H1 (cell line): ENCODE results near the gene SNX13. TPM values are rescaled to one million over a fixed set of nuclear protein-coding genes. Genes with fewer than 3 reads are reported as not detected.

Experiments used
- CTCF ChIA-PET: fragments of 300-600 bp; sonication (Branson Sonifier 250); formaldehyde crosslinking; loops from one replicate; lab custom pipeline; 2021; ENCODE audit not compliant: partially characterized antibody; lab: Charles Lee
- POLR2A ChIA-PET: fragments of 300-600 bp; sonication (Branson Sonifier 250); formaldehyde crosslinking; loops from one replicate; lab custom pipeline; 2021; ENCODE audit warnings: inconsistent platforms; ENCODE audit not compliant: partially characterized antibody; lab: Charles Lee
- DNase-seq, 2 experiments: peaks; one replicate each; pipeline versions ENCODE4 v3.0.0 to v3.0.0-alpha.2; 2010 to 2022; ENCODE audit warnings: low spot score in 2 of 2, low read depth in 1 of 2, mixed read lengths in 1 of 2
- FAIRE-seq: peaks from 2 replicates; lab custom pipeline; 2011; peaks lifted over from hg19 to GRCh38; lab: Jason Lieb, UNC
- H2AFZ ChIP-seq: 2 replicates; pipeline ENCODE4 v1.8.1; 2012; ENCODE audit warnings: low read length, inconsistent platforms
- H2AK5ac ChIP-seq: 2 replicates; pipeline ENCODE4 v1.6.1; 2013; ENCODE audit warnings: low read depth, low read length
- H2BK120ac ChIP-seq: replicated peaks from 2 replicates; pipeline ENCODE3; 2013; ENCODE audit warnings: low read depth, low read length, inconsistent platforms
- H2BK12ac ChIP-seq: 2 replicates; pipeline ENCODE4 v1.6.1; 2013; ENCODE audit warnings: low read depth, low read length
- H2BK15ac ChIP-seq: 2 replicates; pipeline ENCODE4 v1.6.1; 2013; ENCODE audit warnings: low read length
- H2BK20ac ChIP-seq: 2 replicates; pipeline ENCODE4 v1.6.1; 2013; ENCODE audit warnings: low read length
- H2BK5ac ChIP-seq: 2 replicates; pipeline ENCODE4 v1.6.1; 2013; ENCODE audit warnings: low read depth, low read length
- H3K14ac ChIP-seq: 2 replicates; pipeline ENCODE4 v1.6.1; 2013; ENCODE audit warnings: inconsistent platforms; ENCODE audit not compliant: insufficient read length
- H3K18ac ChIP-seq: 2 replicates; pipeline ENCODE4 v1.6.1; 2013; ENCODE audit warnings: low read length; ENCODE audit errors: extremely low read depth
- H3K23ac ChIP-seq: 2 replicates; pipeline ENCODE4 v1.6.1; 2013; ENCODE audit warnings: inconsistent platforms; ENCODE audit not compliant: insufficient read length
- H3K23me2 ChIP-seq: 2 replicates; pipeline ENCODE4 v1.6.1; 2013; ENCODE audit warnings: low read depth, low read length
- H3K27ac ChIP-seq: 2 replicates; pipeline ENCODE4 v1.6.1; 2011; ENCODE audit warnings: low read depth, low read length, inconsistent platforms
- H3K27me3 ChIP-seq, 4 experiments: replicated peaks in 1 of 4; 1 replicate in 1 of 4; 2 replicates in 3 of 4; pipeline versions ENCODE4 v1.6.1 to v1.8.1; 2011 to 2013; ENCODE audit warnings: low read length in 3 of 4, mild to moderate bottlenecking in 3 of 4, inconsistent platforms in 2 of 4, mixed read lengths in 2 of 4, moderate library complexity in 1 of 4; ENCODE audit not compliant: control insufficient read depth in 3 of 4, insufficient read depth in 3 of 4; ENCODE audit errors: extremely low read depth in 1 of 4
- H3K36me3 ChIP-seq, 4 experiments: 2 replicates each; pipeline versions ENCODE4 v1.6.1 to v1.8.1; 2011 to 2013; ENCODE audit warnings: mild to moderate bottlenecking in 4 of 4, low read length in 3 of 4, moderate library complexity in 2 of 4, control low read depth in 1 of 4, inconsistent platforms in 1 of 4; ENCODE audit not compliant: insufficient read depth in 4 of 4, control insufficient read depth in 2 of 4
- H3K4ac ChIP-seq: replicated peaks from 2 replicates; pipeline ENCODE3; 2013; ENCODE audit warnings: low read length, low read depth, mixed read lengths, inconsistent platforms; ENCODE audit not compliant: insufficient read length
- H3K4me1 ChIP-seq, 4 experiments: replicated peaks in 1 of 4; 1 replicate in 1 of 4; 2 replicates in 3 of 4; pipeline versions ENCODE4 v1.6.1 to v1.8.1; 2011 to 2013; ENCODE audit warnings: low read length in 3 of 4, inconsistent platforms in 2 of 4, mixed read lengths in 1 of 4; ENCODE audit not compliant: insufficient read depth in 4 of 4, control insufficient read depth in 3 of 4
- H3K4me2 ChIP-seq, 2 experiments: 2 replicates each; pipeline versions ENCODE4 v1.6.1 to v1.8.1; 2011 to 2013; ENCODE audit warnings: low read depth in 2 of 2, low read length in 2 of 2, control low read depth in 1 of 2, inconsistent platforms in 1 of 2, mild to moderate bottlenecking in 1 of 2; ENCODE audit not compliant: insufficient read depth in 1 of 2
- H3K4me3 ChIP-seq, 4 experiments: fragments of 200-600, 300-600 bp in 1 of 4; sonication (generic), shearing (Covaris generic), sonication (Bioruptor Twin) in 1 of 4; 2 replicates each; pipeline versions ENCODE4 v1.5.1 to v1.8.1; 2011 to 2016; ENCODE audit warnings: low read length in 4 of 4, low read depth in 3 of 4, control low read depth in 2 of 4, inconsistent platforms in 2 of 4, mild to moderate bottlenecking in 2 of 4, mixed read lengths in 1 of 4, moderate library complexity in 1 of 4; ENCODE audit not compliant: insufficient read depth in 2 of 4; ENCODE audit errors: extremely low read depth in 1 of 4
- H3K56ac ChIP-seq: replicated peaks from 2 replicates; pipeline ENCODE3; 2013; ENCODE audit warnings: low read depth, mild to moderate bottlenecking, mixed read lengths, low read length, inconsistent platforms; ENCODE audit not compliant: insufficient read length
- H3K79me1 ChIP-seq: 2 replicates; pipeline ENCODE4 v1.6.1; 2013; ENCODE audit warnings: low read depth, low read length, control low read depth
- H3K79me2 ChIP-seq, 2 experiments: 2 replicates each; pipeline versions ENCODE4 v1.6.1 to v1.8.1; 2012 to 2013; ENCODE audit warnings: low read length in 2 of 2, mild to moderate bottlenecking in 2 of 2, inconsistent platforms in 1 of 2; ENCODE audit not compliant: insufficient read depth in 2 of 2, control insufficient read depth in 1 of 2
- H3K9ac ChIP-seq, 4 experiments: replicated peaks in 1 of 4; 1 replicate in 1 of 4; 2 replicates in 3 of 4; pipeline versions ENCODE4 v1.6.1 to v1.8.1; 2011 to 2013; ENCODE audit warnings: low read depth in 3 of 4, low read length in 3 of 4, control low read depth in 2 of 4, mild to moderate bottlenecking in 2 of 4, moderate library complexity in 2 of 4, inconsistent platforms in 1 of 4; ENCODE audit errors: extremely low read depth in 1 of 4
- H3K9me3 ChIP-seq, 2 experiments: 2 replicates each; pipeline versions ENCODE4 v1.6.1 to v1.8.1; 2012 to 2013; ENCODE audit warnings: mild to moderate bottlenecking in 2 of 2, moderate library complexity in 2 of 2, control low read depth in 1 of 2, inconsistent platforms in 1 of 2, low read depth in 1 of 2, low read length in 1 of 2, mixed read lengths in 1 of 2; ENCODE audit not compliant: insufficient read depth in 2 of 2
- H4K20me1 ChIP-seq, 2 experiments: replicated peaks in 1 of 2; 2 replicates each; pipeline versions ENCODE3 to v1.8.1; 2011 to 2013; ENCODE audit warnings: inconsistent platforms in 2 of 2, low read length in 2 of 2, mild to moderate bottlenecking in 1 of 2; ENCODE audit not compliant: insufficient read depth in 2 of 2, control insufficient read depth in 1 of 2
- H4K5ac ChIP-seq: 2 replicates; pipeline ENCODE4 v1.6.1; 2013; ENCODE audit warnings: low read length, low read depth, mixed read lengths, inconsistent platforms; ENCODE audit not compliant: insufficient read length
- H4K8ac ChIP-seq: 2 replicates; pipeline ENCODE4 v1.8.0; 2013; ENCODE audit warnings: mild to moderate bottlenecking, moderate library complexity, low read length, inconsistent platforms; ENCODE audit not compliant: insufficient read depth; ENCODE audit errors: extremely low read depth
- H4K91ac ChIP-seq: replicated peaks from 2 replicates; pipeline ENCODE3; 2013; ENCODE audit warnings: low read length, mixed read lengths, inconsistent platforms; ENCODE audit not compliant: insufficient read length
- CREB1 ChIP-seq: IDR thresholded peaks from 2 replicates; pipeline ENCODE4 v1.6.1; 2012; ENCODE audit warnings: inconsistent platforms
- MAX ChIP-seq: IDR thresholded peaks from 2 replicates; pipeline ENCODE4 v1.6.1; 2012; ENCODE audit warnings: inconsistent platforms
- POLR2A ChIP-seq, 2 experiments: IDR thresholded peaks; 1 replicate in 1 of 2; 2 replicates in 1 of 2; pipeline ENCODE4 v1.6.1; 2011; ENCODE audit warnings: low read depth in 2 of 2, low read length in 2 of 2, mild to moderate bottlenecking in 2 of 2; ENCODE audit errors: control extremely low read depth in 1 of 2
- SP2 ChIP-seq: IDR thresholded peaks from 2 replicates; pipeline ENCODE4 v1.6.1; 2012; ENCODE audit warnings: mild to moderate bottlenecking, low read length, inconsistent platforms
- WGBS, 2 experiments: shearing (Covaris generic) in 1 of 2; methylation state at CpG; one replicate each; pipeline versions ENCODE4 v1.1.6 to v1.1.7; 2013 to 2015; ENCODE audit warnings: low lambda C conversion rate in 2 of 2, mixed read lengths in 2 of 2, inconsistent platforms in 1 of 2, low coverage in 1 of 2, missing lambda C conversion rate in 1 of 2; ENCODE audit not compliant: insufficient replicate concordance in 2 of 2, insufficient coverage in 1 of 2, insufficient read length in 1 of 2; ENCODE audit errors: extremely low coverage in 1 of 2, missing lambda C conversion rate in 1 of 2; 5-methylcytosine and 5-hydroxymethylcytosine counted together
- polyA plus RNA-seq, 7 experiments: library from polyadenylated mRNA; depleted of rRNA in 3 of 7; stranded (reverse) in 5 of 7; unstranded in 2 of 7; fragments of >200 nt in 5 of 7; fragments of 200-250 nt in 2 of 7; gene quantifications; 1 replicate in 5 of 7; 2 replicates in 1 of 7; 4 replicates in 1 of 7; pipeline versions ENCODE4 v1.2.1 to v1.2.3, GENCODE V29; 2011 to 2013; ENCODE audit warnings: missing spikeins in 2 of 7, mixed read lengths in 2 of 7
- total RNA-seq: library from RNA; stranded (reverse); fragmentation: NEBNext Ultra II Directional; extraction: Animal tissue kit (Norgen Biotek cat#: 25700); gene quantifications from 2 replicates; pipeline ENCODE4 v1.2.1, GENCODE V29; 2021

SNX13 gene
- total and polyA plus RNA-seq, 2 of the 8 experiments (the other 6 are each of a cell fraction or from before 2014, with no cell fraction given) = 5.5 to 27.4 TPM

DNA sequence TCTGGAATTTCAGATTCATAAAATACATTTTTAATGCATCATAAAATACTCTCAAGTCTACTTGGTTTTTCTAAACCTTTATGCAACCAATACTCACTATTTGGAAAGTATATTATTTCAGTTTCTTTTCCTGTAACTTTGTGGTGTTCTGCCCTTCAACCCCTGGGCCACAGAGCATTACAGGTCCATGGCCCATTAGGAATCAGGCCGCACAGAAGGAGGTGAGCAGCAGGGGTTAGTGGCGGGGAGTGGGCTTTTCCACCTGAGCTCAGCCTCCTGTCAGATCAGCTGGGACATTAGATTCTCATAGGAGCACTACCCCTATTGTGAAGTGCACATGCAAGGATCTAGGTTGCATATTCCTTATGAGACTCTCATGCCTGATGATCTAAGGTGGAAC, 9.7 kb downstream of the SNX13 start:
- Histone ChIP-seq H2AK5ac (no peak overlapping the region), H3K79me2 (peaks cover 5 to 96% of the 10 kb centered on the region in 2 experiments; a peak in 3 of 4 replicates), H4K20me1 (no peaks in the 10 kb centered on the region), H2BK120ac (no peak overlapping the region), H3K4me3 (no peak overlapping the region), H2BK15ac (no peak overlapping the region), H3K23me2 (no peaks in the 10 kb centered on the region), H3K9ac (no peak overlapping the region), H3K4me2 (no peak overlapping the region), H3K79me1 (peaks cover 4% of the 10 kb centered on the region; the same call in 1 of the 2 replicates), H3K27me3 (no peaks in the 10 kb centered on the region), H3K56ac (no peak overlapping the region), H2BK20ac (no peak overlapping the region), H2BK12ac (no peak overlapping the region), H3K14ac (no peak overlapping the region), H3K18ac (no peak overlapping the region), H4K5ac (no peak overlapping the region), H3K4me1 (peaks cover 0 to 4% (median 3%) of the 10 kb centered on the region in 4 experiments; a peak in 4 of 7 replicates), H2AFZ (no peak overlapping the region), H4K8ac (no peak overlapping the region), H3K36me3 (no peaks in the 10 kb centered on the region)
- FAIRE-seq = no peak
- no peak for DNase-seq
- TF ChIP-seq POLR2A (IDR thresholded peaks at IDR 0.05; ENCODE audit: control extremely low read depth in 1 of 2, low read depth in 2 of 2, low read length in 2 of 2) (no peak), SP2 (no peak), MAX (no peak), CREB1 (no peak)
- TF ChIP-seq, all 59 proteins: peak for 0
- Histone ChIP-seq H2BK5ac (no peak overlapping the region), H3K27ac (no peak overlapping the region), H3K9me3 (no peaks in the 10 kb centered on the region), H3K4ac (no peak overlapping the region), H3K23ac (no peak overlapping the region), H4K91ac (no peak overlapping the region)
- ChIA-PET POLR2A (interaction anchor here (0.6 kb wide), 1 partner anchor 9 kb away, joined by 3 read pairs; no protein-coding TSS in a partner anchor), CTCF (no interaction called here)
- WGBS, 2 experiments = 89% methylated on average over 2 of the region's 2 CpGs; no CpG with 5 or more reads in 1 of the 2 experiments
